Body of pancreas (tissue), 4 donors: ENCODE results near the gene UBE2N.

ENCODE experiments used
- POLR2A ChIP-seq, 3 donors: fragments of 450-650 bp; IDR thresholded peaks; one replicate each; pipeline ENCODE4 v1.6.1; 2016; ENCODE audit warnings: antibody characterized with exemption in 3 of 3, mild to moderate bottlenecking in 2 of 3
- TF ChIP-seq, protein P1 (sequence below), 7 experiments: fragments of 450-650 bp in 4 of 7; fragments of 200-600 bp in 3 of 7; sonication (generic) in 3 of 7; IDR thresholded peaks; one replicate each; pipeline ENCODE4 v1.5.1; 2016 to 2019; ENCODE audit warnings: antibody characterized with exemption in 7 of 7

DNA sequence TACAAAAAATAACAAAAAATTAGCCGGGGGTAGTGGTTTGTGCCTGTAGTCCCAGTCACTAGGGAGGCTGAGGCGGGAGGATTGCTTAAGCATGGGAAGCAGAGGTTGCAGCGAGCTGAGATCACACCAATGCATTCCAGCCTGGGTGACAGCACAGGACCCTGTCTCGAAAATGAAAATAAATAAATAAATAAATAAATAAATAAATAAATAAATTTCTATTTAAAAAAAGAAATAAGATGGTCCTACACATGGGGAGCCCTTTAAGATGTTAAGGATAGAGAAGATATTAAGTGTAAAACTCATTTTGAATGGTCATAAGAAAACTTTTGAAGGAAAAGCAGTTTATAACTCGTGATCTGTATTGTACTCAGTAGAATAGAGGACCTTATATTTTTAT lies 17.4 kb upstream of the UBE2N start:
- TF ChIP-seq, protein P1, sequence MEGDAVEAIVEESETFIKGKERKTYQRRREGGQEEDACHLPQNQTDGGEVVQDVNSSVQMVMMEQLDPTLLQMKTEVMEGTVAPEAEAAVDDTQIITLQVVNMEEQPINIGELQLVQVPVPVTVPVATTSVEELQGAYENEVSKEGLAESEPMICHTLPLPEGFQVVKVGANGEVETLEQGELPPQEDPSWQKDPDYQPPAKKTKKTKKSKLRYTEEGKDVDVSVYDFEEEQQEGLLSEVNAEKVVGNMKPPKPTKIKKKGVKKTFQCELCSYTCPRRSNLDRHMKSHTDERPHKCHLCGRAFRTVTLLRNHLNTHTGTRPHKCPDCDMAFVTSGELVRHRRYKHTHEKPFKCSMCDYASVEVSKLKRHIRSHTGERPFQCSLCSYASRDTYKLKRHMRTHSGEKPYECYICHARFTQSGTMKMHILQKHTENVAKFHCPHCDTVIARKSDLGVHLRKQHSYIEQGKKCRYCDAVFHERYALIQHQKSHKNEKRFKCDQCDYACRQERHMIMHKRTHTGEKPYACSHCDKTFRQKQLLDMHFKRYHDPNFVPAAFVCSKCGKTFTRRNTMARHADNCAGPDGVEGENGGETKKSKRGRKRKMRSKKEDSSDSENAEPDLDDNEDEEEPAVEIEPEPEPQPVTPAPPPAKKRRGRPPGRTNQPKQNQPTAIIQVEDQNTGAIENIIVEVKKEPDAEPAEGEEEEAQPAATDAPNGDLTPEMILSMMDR (IDR thresholded peaks at IDR 0.05): no peak
- TF ChIP-seq POLR2A (IDR thresholded peaks at IDR 0.05): no peak
